CD4-positive, CD25-positive, alpha-beta regulatory T cell (primary cell): ENCODE results near the gene TIMM22. TPM values are rescaled to one million over a fixed set of nuclear protein-coding genes. Genes with fewer than 3 reads are reported as not detected.

ENCODE experiments used
- ATAC-seq, 2 donors: fragments of 150-1000 bp; cut with Tn5 transposase; one replicate each; pipeline ENCODE4 v1.10.0; 2021; ENCODE audit warnings: low read depth in 2 of 2, moderate number of reproducible peaks in 2 of 2, moderate library complexity in 1 of 2
- DNase-seq, 3 donors: peaks; one replicate each; pipeline versions ENCODE4 v3.0.0 to v3.0.0-alpha.2; 2012 to 2022; ENCODE audit warnings: mixed read lengths in 1 of 3
- H3K27ac ChIP-seq: one replicate; pipeline ENCODE4 v1.7.0; 2013; ENCODE audit warnings: mild to moderate bottlenecking, low read length; ENCODE audit not compliant: insufficient read depth, poor library complexity, severe bottlenecking
- H3K27me3 ChIP-seq: one replicate; pipeline ENCODE4 v1.7.0; 2013; ENCODE audit warnings: low read length; ENCODE audit not compliant: control insufficient read depth, insufficient read depth
- H3K36me3 ChIP-seq: one replicate; pipeline ENCODE4 v1.7.0; 2013; ENCODE audit warnings: mild to moderate bottlenecking, low read length, moderate library complexity; ENCODE audit not compliant: control insufficient read depth, insufficient read depth
- H3K4me1 ChIP-seq: 2 replicates; pipeline ENCODE4 v1.7.0; 2013; ENCODE audit warnings: mild to moderate bottlenecking, low read length; ENCODE audit not compliant: insufficient read depth, control insufficient read depth, poor library complexity, severe bottlenecking
- H3K4me3 ChIP-seq: one replicate; pipeline ENCODE4 v1.7.0; 2013; ENCODE audit warnings: low read depth, mild to moderate bottlenecking, low read length, moderate library complexity
- H3K9me3 ChIP-seq, 2 experiments: 1 replicate in 1 of 2; 2 replicates in 1 of 2; pipeline ENCODE4 v1.7.0; 2013; ENCODE audit warnings: low read length in 2 of 2, mild to moderate bottlenecking in 1 of 2, moderate library complexity in 1 of 2; ENCODE audit not compliant: control insufficient read depth in 2 of 2
- H3K27ac Mint-ChIP-seq, 3 donors: one replicate each; pipeline ENCODE4 v1.8.0; 2020 to 2022; ENCODE audit warnings: mild to moderate bottlenecking in 3 of 3, mixed read lengths in 3 of 3, moderate library complexity in 2 of 3
- H3K27me3 Mint-ChIP-seq: one replicate; pipeline ENCODE4 v1.8.0; 2022; ENCODE audit warnings: mild to moderate bottlenecking, mixed read lengths
- H3K36me3 Mint-ChIP-seq: one replicate; pipeline ENCODE4 v1.8.0; 2020; ENCODE audit warnings: mixed read lengths
- H3K4me1 Mint-ChIP-seq, 4 donors: one replicate each; pipeline ENCODE4 v1.8.0; 2020 to 2022; ENCODE audit warnings: mixed read lengths in 4 of 4, mild to moderate bottlenecking in 1 of 4
- H3K4me3 Mint-ChIP-seq, 4 donors: one replicate each; pipeline ENCODE4 v1.8.0; 2020 to 2022; ENCODE audit warnings: mild to moderate bottlenecking in 4 of 4, mixed read lengths in 4 of 4, moderate library complexity in 3 of 4
- H3K9me3 Mint-ChIP-seq, 7 donors: one replicate each; pipeline ENCODE4 v1.8.0; 2020 to 2022; ENCODE audit warnings: mixed read lengths in 7 of 7, mild to moderate bottlenecking in 3 of 7, moderate library complexity in 2 of 7
- polyA plus RNA-seq, 4 donors: library from polyadenylated mRNA; unstranded; fragments of 300-500 nt; fragmentation: Illumina TruSeq; gene quantifications; one replicate each; pipeline ENCODE4 v1.2.3, GENCODE V29; 2021
- total RNA-seq: library from RNA; stranded (reverse); gene quantifications from one replicate; pipeline ENCODE4 v1.2.3, GENCODE V29; 2022

The TIMM22 gene
- total and polyA plus RNA-seq, 5 donors from 2014 or later, result 9.2 to 28.4 (median 24.4) TPM

DNA sequence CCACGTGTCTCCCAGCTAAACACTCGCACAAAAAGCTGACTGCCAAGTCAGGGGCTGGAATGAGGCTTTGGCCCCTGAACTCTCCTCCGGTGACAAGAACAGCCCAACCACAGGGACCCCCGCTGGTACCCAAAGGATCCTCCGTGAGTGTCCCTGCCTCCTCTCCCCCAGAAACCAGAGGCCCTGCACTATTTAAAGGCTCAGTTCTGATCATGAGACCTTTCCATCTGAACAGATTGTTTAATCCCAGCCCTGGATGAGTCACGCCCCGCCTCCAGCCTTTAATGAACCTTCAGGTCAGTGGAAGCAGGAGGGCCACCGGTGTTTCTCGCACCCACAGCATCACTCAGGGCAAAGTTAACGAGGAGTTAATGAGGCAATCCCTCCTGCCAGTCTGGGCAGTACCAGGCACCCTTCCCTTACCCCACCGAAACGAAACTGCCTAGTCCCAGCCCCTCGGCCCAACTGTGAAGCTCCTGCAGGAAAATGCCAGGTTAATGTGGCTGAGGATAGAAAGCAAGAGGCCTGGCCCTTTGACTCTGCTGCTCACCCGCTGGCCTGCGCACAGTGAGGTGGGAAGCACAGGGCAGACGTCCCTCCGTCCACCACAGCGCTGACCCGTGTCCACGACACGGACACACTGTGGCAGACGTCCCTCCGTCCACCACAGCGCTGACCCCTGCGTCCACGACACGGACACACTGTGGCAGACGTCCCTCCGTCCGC lies 32.4 kb downstream of the TIMM22 start:
- no peaks in the 10 kb centered on the region for H3K9me3 ChIP-seq
- H3K27me3 Mint-ChIP-seq, result no peaks in the 10 kb centered on the region
- H3K4me3 Mint-ChIP-seq, result no peak overlapping the region
- H3K27me3 ChIP-seq, result no peaks in the 10 kb centered on the region
- DNase-seq, result no peak
- ATAC-seq, result no peak
- no peak overlapping the region for H3K27ac ChIP-seq
- H3K4me1 Mint-ChIP-seq, result peaks cover 0 to 5% (median 1%) of the 10 kb centered on the region in 4 donors
- H3K4me3 ChIP-seq, result no peak overlapping the region
- H3K36me3 ChIP-seq, result peaks cover 8% of the 10 kb centered on the region
- peaks cover 15% of the 10 kb centered on the region for H3K36me3 Mint-ChIP-seq
- H3K27ac Mint-ChIP-seq, result no peak overlapping the region
- no peaks in the 10 kb centered on the region for H3K9me3 Mint-ChIP-seq
- H3K4me1 ChIP-seq, result no peaks in the 10 kb centered on the region

DNA sequence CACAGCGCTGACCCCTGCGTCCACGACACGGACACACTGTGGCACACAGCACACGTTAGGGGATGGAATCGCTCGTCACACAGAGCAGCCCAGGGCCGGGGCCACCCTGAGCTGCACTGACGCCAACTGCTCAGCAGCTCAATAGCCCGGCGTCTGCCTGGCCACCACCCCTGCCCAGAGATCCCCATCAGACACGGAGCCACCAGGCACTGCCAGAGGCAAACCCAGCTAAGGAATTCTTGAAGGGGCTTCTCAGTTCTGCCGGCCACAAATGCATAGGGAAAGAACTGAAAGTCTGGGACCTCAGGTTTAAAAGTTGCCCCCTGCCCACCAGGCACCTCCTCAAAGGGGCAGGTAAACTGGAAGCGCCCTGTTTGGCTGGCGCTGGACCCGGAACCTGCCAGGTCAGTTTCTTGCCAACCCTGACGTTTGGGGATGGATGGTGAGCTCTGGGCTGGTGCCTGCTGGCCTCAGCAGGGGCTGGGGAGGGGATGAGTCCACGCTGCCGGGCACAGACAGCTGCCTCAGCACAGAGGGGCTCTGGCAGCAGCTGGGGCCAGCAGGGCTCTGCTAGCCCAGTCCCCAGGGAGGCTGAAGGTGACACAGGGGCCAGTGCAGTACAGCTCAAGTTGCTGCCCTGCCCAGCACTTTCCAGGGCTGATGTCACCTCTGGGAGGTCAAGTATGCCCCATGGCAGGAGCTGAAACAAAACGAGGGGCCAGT lies 33.2 kb downstream of the TIMM22 start:
- Mint-ChIP-seq H3K4me3 (no peak overlapping the region), H3K9me3 (no peaks in the 10 kb centered on the region), H3K4me1 (peaks cover 0 to 5% (median 1%) of the 10 kb centered on the region in 4 donors), H3K36me3 (peaks cover 15% of the 10 kb centered on the region), H3K27me3 (no peaks in the 10 kb centered on the region), H3K27ac (no peak overlapping the region)
- H3K36me3 ChIP-seq, result peaks cover 8% of the 10 kb centered on the region
- no peak for ATAC-seq
- no peaks in the 10 kb centered on the region for H3K9me3 ChIP-seq
- no peaks in the 10 kb centered on the region for H3K4me1 ChIP-seq
- H3K27ac ChIP-seq, result no peak overlapping the region
- no peaks in the 10 kb centered on the region for H3K27me3 ChIP-seq
- no peak for DNase-seq
- no peak overlapping the region for H3K4me3 ChIP-seq

DNA sequence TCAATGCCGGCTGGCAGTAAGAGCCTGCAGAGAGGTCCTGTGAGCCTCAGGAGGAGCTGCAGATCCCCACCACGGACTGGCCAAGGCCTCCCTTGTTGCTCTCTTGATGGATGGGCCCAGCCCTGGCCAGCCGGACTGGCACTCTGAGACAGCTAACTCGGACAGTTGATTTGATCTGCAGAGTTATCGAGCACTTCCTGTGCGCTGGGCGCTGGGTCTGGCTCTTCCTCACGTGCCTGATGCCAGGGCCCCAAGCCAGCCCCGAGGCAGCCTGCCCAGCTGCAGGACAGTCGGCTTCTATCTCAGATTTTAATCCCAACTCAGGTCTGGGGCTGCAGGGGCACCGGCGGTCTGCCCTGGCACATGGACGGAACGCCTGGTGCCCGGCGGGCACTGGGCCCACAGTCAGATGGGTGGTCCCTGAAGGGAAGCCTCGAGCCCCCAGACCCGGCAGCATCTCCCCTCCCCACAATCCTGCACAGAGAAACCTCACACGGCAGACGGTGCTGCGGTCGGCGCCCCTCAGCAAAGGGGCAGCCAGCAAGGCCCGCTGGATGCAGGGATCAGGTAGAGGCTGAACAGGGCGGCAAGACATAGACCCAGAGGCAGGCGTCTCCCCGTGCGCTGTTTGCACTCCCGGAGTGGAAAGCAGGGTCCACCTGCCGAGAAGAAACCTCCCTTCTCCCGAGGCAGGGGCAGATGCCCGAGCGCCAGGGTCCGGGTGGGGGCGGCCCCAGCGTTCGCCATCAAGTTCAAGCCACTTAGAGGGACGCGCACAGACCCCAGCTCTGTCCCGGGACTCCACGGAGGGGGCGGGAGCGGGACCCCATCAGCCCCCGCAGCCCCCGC lies 34.0 kb downstream of the TIMM22 start:
- Mint-ChIP-seq H3K27ac (no peak overlapping the region), H3K9me3 (no peaks in the 10 kb centered on the region), H3K4me1 (peaks cover 0 to 2% (median under 1%) of the 10 kb centered on the region in 4 donors), H3K27me3 (no peaks in the 10 kb centered on the region), H3K36me3 (peaks cover 9% of the 10 kb centered on the region), H3K4me3 (no peak overlapping the region)
- Histone ChIP-seq H3K27me3 (no peaks in the 10 kb centered on the region), H3K9me3 (no peaks in the 10 kb centered on the region), H3K4me3 (no peak overlapping the region), H3K27ac (no peak overlapping the region), H3K4me1 (no peaks in the 10 kb centered on the region), H3K36me3 (peaks cover 5% of the 10 kb centered on the region)
- ATAC-seq (no peak), DNase-seq (no peak)

DNA sequence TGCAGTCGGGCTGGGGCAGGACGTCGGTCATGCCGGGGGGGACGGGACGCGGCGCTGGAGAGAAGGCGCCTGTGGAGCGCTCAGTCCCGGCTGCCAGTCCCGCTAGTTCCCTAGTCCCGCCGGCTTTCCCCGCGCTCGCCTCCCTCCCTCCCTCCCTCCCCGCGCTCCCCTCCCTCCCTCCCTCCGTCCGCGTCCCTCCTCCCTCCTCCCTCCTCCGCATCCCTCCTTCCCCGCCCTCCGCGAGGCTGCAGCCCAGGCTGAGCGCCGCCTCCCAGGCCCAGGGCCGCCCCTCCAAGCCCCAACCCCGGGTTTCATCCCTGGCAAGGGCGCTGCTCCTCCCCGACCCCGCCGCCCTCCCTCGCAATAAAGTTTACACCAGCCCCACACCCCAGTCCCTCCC lies 34.8 kb downstream of the TIMM22 start:
- H3K27me3 ChIP-seq, result no peaks in the 10 kb centered on the region

DNA sequence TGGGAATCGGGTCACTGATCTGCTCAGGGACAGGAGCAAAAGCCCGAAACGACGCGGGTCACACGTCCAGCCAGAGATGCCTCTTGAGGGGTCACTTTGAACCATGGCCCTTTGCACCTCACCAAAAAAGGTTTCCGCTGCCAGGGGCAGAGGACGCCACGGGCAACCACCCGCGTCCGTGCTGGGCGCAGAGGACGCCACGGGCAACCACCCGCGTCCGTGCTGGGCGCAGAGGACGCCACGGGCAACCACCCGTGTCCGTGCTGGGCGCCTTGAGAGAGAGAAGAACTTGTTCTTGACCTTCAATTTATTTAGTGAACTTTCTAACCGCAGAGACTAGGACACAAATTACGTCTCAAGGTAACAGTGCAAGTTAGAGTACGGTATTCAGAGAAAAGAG lies 35.5 kb downstream of the TIMM22 start:
- DNase-seq (no peak), ATAC-seq (no peak)
- no peaks in the 10 kb centered on the region for H3K9me3 ChIP-seq
- no peaks in the 10 kb centered on the region for H3K27me3 ChIP-seq
- no peaks in the 10 kb centered on the region for H3K27me3 Mint-ChIP-seq
- H3K4me1 Mint-ChIP-seq, result peaks cover 0 to 4% (median 1%) of the 10 kb centered on the region in 4 donors
- no peak overlapping the region for H3K4me3 ChIP-seq
- H3K27ac ChIP-seq, result no peak overlapping the region
- no peaks in the 10 kb centered on the region for H3K4me1 ChIP-seq
- H3K9me3 Mint-ChIP-seq, result no peaks in the 10 kb centered on the region
- peaks cover 5% of the 10 kb centered on the region for H3K36me3 ChIP-seq
- H3K27ac Mint-ChIP-seq, result no peak overlapping the region
- no peak overlapping the region for H3K4me3 Mint-ChIP-seq
- peaks cover 9% of the 10 kb centered on the region for H3K36me3 Mint-ChIP-seq

More for the DNA sequence above, 34.8 kb downstream of the TIMM22 start:
- H3K4me1 ChIP-seq, result no peaks in the 10 kb centered on the region
- peaks cover 9% of the 10 kb centered on the region for H3K36me3 Mint-ChIP-seq
- H3K27ac ChIP-seq, result no peak overlapping the region
- no peak for DNase-seq
- no peaks in the 10 kb centered on the region for H3K27me3 Mint-ChIP-seq
- ATAC-seq, result no peak
- no peak overlapping the region for H3K4me3 Mint-ChIP-seq
- no peaks in the 10 kb centered on the region for H3K9me3 ChIP-seq
- H3K9me3 Mint-ChIP-seq, result no peaks in the 10 kb centered on the region
- H3K4me1 Mint-ChIP-seq, result peaks cover 0 to 2% (median 1%) of the 10 kb centered on the region in 4 donors
- H3K36me3 ChIP-seq, result peaks cover 5% of the 10 kb centered on the region
- no peak overlapping the region for H3K27ac Mint-ChIP-seq
- no peak overlapping the region for H3K4me3 ChIP-seq

DNA sequence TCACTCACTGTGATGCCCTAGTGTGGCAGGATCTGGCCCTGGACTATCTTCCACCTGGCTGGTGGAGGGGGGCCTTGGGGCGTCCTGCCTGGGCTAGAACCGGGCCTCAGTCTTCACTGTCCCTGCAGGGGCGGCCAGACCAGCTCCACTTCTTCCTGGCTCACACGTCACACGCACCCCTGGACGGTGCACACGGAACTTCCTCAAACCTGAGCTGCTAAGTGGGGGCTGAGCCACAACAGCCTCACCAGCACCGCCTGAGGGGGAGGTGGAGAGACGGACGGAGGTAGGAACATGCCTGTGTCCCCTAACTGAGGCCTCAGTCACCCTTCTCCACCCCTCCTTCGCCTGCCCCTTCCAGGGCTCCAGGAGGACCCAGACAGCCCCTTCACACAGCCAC lies 36.6 kb downstream of the TIMM22 start:
- H3K36me3 Mint-ChIP-seq, result peaks cover 9% of the 10 kb centered on the region
- H3K4me3 Mint-ChIP-seq, result no peak overlapping the region
- H3K4me1 Mint-ChIP-seq, result peaks cover 0 to 4% (median 0%) of the 10 kb centered on the region in 4 donors
- H3K27me3 ChIP-seq, result no peaks in the 10 kb centered on the region
- H3K36me3 ChIP-seq, result peaks cover 6% of the 10 kb centered on the region
- H3K9me3 ChIP-seq, result no peaks in the 10 kb centered on the region
- H3K9me3 Mint-ChIP-seq, result no peaks in the 10 kb centered on the region
- no peak overlapping the region for H3K27ac Mint-ChIP-seq
- no peaks in the 10 kb centered on the region for H3K4me1 ChIP-seq
- no peak overlapping the region for H3K27ac ChIP-seq
- DNase-seq (no peak), ATAC-seq (no peak)
- no peak overlapping the region for H3K4me3 ChIP-seq
- no peaks in the 10 kb centered on the region for H3K27me3 Mint-ChIP-seq

DNA sequence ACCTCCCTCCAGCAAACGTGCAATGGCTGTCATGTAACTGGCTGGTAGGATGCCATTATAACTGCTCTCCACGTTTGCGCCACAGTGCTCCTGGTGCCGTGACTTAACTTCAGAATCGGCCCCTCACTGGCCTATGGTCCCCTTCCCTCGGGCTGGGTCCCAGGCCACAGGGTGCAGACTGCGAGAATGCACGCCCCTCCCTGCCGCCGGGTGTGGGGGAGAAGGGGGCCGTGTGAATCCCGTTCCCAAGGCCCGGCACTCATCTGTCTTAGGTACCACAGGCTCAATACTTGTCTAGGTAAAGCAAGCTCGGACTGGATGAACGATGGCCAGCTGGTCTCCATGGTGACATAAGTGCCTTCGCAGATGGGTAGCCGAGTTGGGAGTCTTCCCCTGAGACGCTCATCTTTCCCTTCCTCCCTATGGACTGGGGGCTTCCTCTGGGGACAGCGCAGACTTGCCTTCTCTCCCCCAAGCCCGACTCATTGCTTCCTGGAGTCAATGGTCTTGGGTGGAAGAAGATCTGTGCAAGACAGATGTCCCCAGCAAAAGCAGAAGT lies 37.8 kb downstream of the TIMM22 start:
- no peak overlapping the region for H3K27ac ChIP-seq
- Mint-ChIP-seq H3K4me1 (peaks cover 0 to 4% (median 0%) of the 10 kb centered on the region in 4 donors), H3K4me3 (no peak overlapping the region), H3K9me3 (no peaks in the 10 kb centered on the region), H3K36me3 (peaks cover 9% of the 10 kb centered on the region), H3K27me3 (no peaks in the 10 kb centered on the region), H3K27ac (no peak overlapping the region)
- no peaks in the 10 kb centered on the region for H3K4me1 ChIP-seq
- no peak overlapping the region for H3K4me3 ChIP-seq
- DNase-seq, result no peak
- H3K27me3 ChIP-seq, result no peaks in the 10 kb centered on the region
- no peaks in the 10 kb centered on the region for H3K9me3 ChIP-seq
- ATAC-seq, result no peak
- H3K36me3 ChIP-seq, result peaks cover 11% of the 10 kb centered on the region
